HG03139 (cell line): ENCODE results near the gene UBTD2.
A peak's percentile ranks its signal among the peaks of the same experiment; 100 is the strongest.
"Not testable (repeated sequence)": the region's sequence is repeated elsewhere in the genome, so short reads cannot be mapped to it uniquely, and the experiment has no call there.

Experiments used
- ATAC-seq: cut with Tn5 transposase; IDR thresholded peaks from one replicate; pipeline ENCODE4 v1.9.1; 2021; ENCODE audit not compliant: unreplicated experiment

Gene UBTD2

GRCh38 chr5:172293054-172293744 lies 9.6 kb upstream of the UBTD2 start:
- peak; percentile 90 for ATAC-seq

- ATAC-seq = not testable (repeated sequence)
These were observed 8.3 kb upstream of the UBTD2 start for GRCh38 chr5:172291837-172292236.

- ATAC-seq = no peak
These were observed 4.9 kb upstream of the UBTD2 start for GRCh38 chr5:172288465-172288864.

- ATAC-seq = not testable (repeated sequence)
These were observed 3.6 kb upstream of the UBTD2 start for GRCh38 chr5:172287140-172287539.

GRCh38 chr5:172285226-172286143 lies 1.9 kb upstream of the UBTD2 start:
- no peak for ATAC-seq

GRCh38 chr5:172284611-172284980 lies 1.0 kb upstream of the UBTD2 start:
- no peak for ATAC-seq

DNA sequence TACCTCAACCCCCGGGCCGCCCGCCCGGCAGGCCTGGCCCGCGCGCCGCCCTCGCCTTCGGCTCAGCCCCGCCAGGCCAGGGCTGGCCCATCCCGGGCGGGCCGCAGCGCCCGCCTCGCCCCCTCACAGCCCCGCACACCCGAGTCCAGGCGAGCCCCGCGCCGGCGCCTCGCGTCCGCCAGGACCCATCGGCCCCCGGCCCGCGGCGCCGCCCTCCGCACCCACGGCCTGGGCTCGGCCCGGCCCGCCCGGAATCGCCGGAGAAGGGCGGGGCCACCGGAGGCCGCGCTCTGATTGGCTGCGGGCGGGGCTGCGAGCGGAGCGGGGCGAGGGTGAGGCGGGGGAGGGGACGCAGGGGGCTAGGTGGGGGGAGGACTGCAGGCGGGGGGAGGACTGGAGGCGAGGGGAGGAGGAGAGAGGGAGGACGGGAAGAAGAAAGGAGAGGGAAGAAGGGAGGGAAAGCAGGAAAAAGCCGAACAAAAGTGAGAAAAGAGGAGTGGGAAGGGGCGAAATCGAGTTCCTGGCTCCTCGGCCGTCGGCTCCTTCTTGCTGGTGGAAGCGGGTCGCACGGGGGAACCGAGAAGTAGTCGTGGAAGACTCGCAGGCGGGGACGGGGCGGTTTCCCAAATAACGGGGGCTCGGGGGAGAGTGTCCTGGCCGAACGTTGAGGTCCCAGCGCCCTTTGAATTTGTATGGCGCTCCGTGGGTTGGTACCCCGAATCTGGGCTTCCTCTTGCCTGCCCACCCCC lies 472 bp upstream of the UBTD2 start:
- peak; percentile 74 for ATAC-seq

- ATAC-seq = no peak
These were observed 1.1 kb downstream of the UBTD2 start for GRCh38 chr5:172282272-172283019.

DNA sequence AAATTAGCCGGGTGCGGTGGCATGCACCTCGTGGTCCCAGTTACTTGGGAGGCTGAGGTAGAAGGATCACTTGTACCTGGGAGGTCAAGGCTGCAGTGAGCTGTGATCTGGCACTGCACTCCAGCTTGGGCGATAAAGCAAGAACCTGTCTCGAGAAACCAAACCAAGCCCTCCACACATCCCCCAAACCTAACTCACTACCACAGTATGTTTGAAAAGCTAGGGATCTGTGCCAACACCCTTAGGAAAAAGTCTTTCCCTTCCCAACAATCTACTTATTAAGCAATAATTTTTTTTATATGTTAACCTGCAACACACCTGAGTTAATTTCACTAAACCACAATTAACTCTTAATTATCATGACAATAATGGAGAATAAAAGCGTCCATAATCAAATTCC lies 2.2 kb downstream of the UBTD2 start:
- ATAC-seq = no peak

DNA sequence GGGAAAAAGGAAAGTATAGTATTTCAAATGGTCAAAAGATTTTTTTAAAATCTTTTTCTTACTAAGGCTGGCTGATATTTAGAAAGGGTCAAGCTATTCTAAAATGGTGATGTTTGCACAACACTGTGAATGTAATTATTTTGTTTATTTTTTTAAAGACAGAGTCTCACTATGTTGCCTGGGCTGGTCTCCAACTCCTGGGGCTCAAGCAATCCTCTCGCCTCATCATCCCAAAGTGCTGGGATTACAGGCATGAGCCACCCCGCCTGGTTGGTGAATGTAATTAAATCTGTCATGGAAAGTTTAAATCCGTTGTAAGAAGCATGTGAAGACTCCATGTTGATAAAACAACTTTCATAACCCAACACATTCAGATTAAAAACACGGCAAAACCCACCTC lies 2.6 kb downstream of the UBTD2 start:
- no peak for ATAC-seq

GRCh38 chr5:172280317-172280716 lies 3.2 kb downstream of the UBTD2 start:
- no peak for ATAC-seq

DNA sequence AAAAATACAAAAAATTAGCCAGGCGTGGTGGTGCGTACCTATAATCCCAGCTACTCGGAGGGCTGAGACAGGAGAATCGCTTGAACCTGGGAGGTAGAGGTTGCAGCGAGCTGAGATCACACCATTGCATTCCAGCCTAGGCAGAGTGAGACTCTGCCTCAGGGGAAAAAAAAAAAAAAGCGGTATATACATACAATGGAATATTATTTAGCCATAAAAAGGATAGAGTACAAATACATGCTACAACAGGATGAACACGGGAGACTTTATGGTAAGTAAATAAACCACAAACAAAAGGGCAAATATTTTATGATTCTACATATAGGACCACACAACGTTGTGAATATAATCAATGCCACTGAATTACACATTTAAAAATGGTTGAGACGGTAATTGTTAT lies 5.2 kb downstream of the UBTD2 start:
- ATAC-seq = no peak

DNA sequence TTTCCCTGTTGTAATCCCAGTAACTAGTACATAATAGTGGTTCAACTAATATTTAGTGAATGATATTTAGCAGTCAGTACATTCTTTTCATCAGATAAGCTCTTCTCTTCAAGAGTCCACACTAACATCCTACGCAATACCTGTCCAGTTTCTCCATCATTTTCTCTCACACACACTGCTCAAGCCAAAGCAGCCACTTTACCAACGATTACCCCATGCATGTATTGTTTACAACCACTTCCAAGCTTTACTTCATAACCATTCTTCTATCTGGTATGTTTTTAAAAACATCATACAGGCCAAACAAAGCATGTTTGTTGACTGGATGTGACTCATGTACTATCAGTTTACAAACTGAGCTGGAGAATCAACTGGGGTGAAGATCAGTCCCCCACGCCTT lies 7.3 kb downstream of the UBTD2 start:
- no peak for ATAC-seq

DNA sequence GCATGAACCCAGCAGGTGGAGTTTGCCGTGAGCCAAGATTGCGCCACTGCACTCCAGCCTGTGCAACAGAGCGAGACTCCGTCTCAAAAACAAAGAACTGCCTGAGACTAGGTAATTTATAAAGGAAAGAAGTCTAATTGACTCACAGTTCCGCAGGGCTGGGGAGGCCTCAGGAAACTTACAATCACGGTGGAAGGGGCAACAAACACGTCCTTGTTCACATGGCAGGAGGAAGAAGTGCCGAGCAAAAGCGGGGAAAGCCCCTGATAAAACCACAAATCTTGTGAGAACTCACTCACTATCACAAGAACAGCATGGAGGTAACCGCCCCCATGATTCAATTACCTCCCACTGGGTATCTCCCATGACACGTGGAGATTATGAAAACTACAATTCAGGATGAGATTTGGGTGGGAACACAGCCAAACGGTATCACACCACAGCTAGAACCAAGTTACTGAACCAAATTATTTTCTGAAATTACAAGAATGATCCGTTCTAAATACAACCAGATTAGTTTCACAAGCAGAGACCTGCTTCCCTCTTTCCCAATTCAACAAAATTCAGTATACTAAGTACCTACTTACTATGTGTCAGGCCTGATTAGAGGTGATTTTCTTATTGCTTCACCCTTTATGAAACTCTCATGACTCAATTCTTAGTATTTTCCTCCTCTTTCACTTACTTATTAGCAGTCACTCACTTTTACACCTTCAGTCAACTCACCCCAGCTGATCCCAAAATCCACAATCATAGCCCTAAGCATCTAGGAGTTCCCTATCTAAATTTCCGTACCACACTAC lies 8.4 kb downstream of the UBTD2 start:
- ATAC-seq = no peak

- ATAC-seq = no peak
These were observed 15.6 kb downstream of the UBTD2 start for GRCh38 chr5:172267943-172268342.

GRCh38 chr5:172266676-172267092 lies 16.9 kb downstream of the UBTD2 start:
- ATAC-seq = no peak

- no peak for ATAC-seq
These were observed 17.4 kb downstream of the UBTD2 start for GRCh38 chr5:172266071-172266675.

DNA sequence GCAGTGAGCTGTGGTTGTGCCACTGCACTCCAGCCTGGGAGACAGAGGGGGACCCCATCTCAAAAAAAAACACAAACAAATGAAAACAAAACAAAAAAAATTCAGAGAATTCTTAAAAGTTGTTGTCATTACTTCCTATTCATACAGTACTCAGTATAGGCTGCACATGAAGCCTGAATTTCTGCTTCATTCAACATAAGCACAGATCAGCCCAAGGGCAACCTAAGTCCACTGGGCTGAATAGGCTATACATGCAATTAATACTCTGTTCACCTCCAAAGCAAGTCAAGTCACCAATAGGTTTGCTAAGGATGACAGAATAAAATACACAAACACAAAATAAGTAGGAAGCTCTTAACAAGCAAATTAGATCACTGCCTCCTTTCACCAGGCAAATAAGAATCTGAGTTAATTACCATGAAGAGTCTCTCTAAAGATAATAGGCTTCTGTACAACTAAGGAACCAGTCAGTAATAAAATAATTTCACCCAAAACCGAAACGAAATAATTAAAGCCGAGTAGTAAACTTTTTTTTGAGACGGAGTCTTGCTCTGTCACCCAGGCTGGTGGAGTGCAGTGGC lies 18.7 kb downstream of the UBTD2 start:
- no peak for ATAC-seq

GRCh38 chr5:172255444-172255843 lies 28.1 kb downstream of the UBTD2 start:
- ATAC-seq = no peak
